ENCODE data around the gene XDH.

DNA sequence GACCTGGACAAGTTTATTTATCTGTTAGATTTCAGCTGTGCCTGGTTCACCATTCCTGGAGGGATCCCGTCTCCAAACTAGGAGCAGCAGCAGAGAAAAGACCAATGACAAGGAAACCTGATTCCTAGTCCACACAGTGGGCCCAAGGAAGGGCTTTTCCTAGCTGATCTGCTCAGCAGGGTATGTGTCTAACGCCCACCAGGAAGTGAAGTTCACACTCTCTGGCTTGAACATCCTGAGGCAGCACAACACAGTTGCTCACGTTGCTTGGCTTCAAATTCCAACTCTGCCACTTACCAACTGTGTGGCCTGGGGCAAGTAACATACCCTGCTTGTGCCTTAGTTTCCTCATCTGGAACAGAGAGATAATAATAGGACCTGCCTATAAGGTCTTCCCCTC is 42.9 kb downstream of the XDH start:
- TF ChIP-seq, protein P1, sequence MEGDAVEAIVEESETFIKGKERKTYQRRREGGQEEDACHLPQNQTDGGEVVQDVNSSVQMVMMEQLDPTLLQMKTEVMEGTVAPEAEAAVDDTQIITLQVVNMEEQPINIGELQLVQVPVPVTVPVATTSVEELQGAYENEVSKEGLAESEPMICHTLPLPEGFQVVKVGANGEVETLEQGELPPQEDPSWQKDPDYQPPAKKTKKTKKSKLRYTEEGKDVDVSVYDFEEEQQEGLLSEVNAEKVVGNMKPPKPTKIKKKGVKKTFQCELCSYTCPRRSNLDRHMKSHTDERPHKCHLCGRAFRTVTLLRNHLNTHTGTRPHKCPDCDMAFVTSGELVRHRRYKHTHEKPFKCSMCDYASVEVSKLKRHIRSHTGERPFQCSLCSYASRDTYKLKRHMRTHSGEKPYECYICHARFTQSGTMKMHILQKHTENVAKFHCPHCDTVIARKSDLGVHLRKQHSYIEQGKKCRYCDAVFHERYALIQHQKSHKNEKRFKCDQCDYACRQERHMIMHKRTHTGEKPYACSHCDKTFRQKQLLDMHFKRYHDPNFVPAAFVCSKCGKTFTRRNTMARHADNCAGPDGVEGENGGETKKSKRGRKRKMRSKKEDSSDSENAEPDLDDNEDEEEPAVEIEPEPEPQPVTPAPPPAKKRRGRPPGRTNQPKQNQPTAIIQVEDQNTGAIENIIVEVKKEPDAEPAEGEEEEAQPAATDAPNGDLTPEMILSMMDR (conservative IDR thresholded peaks at IDR 0.05): no peak
- no peak for TF ChIP-seq EZH2 (IDR thresholded peaks at IDR 0.05; ENCODE audit: low read depth)
